ENCODE measurements around the gene TGM2. TPM values are rescaled to one million over a fixed set of nuclear protein-coding genes. Genes with fewer than 3 reads are reported as not detected.

The TGM2 gene
- polyA plus RNA-seq, 2 of the 4 experiments (the other 2 are of a cell fraction), result 173 to 441 TPM

DNA sequence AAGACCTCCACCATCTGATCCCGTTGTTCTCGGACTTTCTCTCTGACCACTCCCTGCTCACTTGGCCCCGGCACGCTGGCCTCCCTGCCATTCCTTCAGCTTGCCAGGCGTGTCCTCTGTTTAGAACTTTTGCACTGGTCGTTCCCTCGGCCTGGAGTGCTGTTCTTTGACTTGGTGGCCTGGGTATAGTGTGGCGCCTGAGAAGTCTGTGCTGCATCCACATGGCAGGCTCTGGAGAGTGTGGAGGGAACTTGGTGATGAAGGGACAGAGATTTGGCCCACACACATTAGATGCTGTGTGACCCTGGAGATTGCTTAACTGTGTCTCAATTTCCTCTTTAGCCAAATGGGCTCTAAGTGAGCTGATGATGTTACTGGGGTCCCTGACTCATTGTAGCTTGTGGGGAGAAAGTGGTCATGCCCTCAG is 13.0 kb upstream of the TGM2 start:
- Histone ChIP-seq H3K27ac (peak overlapping the region; percentile 11 to 58; a peak in 3 of 6 replicates), H3K4me3 (no peak overlapping the region), H3K4me2 (no peak overlapping the region), H3K9me3 (peaks cover 6% of the 10 kb centered on the region; the same call in 2 of the 3 replicates), H3K4me1 (peaks cover 22% of the 10 kb centered on the region)
- DNase-seq (ENCODE audit: low read depth in 1 of 2, low spot score in 1 of 2), result no peak
- ChIA-PET POLR2A (no interaction called here), CTCF (interaction anchor here (1.0 to 32.6 kb wide), 4 partner anchors 12 to 120 kb away, joined by 3 to 818 read pairs (median 4); no protein-coding TSS in a partner anchor)
- no peak for ATAC-seq
- TF ChIP-seq GATA3 (IDR thresholded peaks at IDR 0.05; ENCODE audit: borderline replicate concordance) (no peak), KDM5A (IDR thresholded peaks at IDR 0.05) (no peak), CHD4 (IDR thresholded peaks at IDR 0.05; ENCODE audit: borderline replicate concordance) (no peak), TFCP2L1 (CRISPR knock-in tag; IDR thresholded peaks at IDR 0.05) (no peak), MAFK (IDR thresholded peaks at IDR 0.05; ENCODE audit: partially characterized antibody) (no peak)
- no peak for FAIRE-seq
- WGBS (ENCODE audit: missing lambda C conversion rate), result 90% methylated on average over 8 of the region's 8 CpGs

DNA sequence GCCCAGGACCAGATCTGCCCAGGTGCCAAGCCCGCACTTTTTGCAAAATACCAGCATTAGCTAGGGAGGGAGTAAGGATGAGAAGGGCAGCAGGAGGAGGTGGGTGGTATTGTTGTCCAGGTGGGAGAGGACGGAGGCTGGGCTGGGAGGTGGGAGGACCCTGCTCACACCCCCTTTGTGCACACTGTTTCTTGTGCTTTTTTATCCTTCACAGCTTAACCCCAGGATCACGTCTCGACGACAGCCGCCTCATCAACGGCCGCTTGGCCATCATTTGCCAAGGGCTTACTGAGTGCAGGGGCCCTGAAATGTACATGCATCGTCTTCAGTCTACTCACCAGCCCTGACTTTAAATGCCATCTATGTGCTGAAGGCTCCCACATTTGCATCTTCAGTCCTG is 12.1 kb upstream of the TGM2 start:
- Histone ChIP-seq H3K4me1 (peaks cover 31% of the 10 kb centered on the region), H3K4me2 (no peak overlapping the region), H3K27ac (peak overlapping the region; percentile 11 to 58; a peak in 2 of 6 replicates), H3K9me3 (no peaks in the 10 kb centered on the region; the same call in 2 of the 3 replicates), H3K4me3 (no peak overlapping the region)
- 94% methylated on average over 9 of the region's 9 CpGs for whole genome bisulfite sequencing (ENCODE audit: missing lambda C conversion rate)
- ChIA-PET CTCF (interaction anchor here (0.9 to 32.6 kb wide), 3 partner anchors 39 to 119 kb away, joined by 3 to 818 read pairs (median 12); no protein-coding TSS in a partner anchor), POLR2A (no interaction called here)
- no peak for FAIRE-seq
- DNase-seq (ENCODE audit: low read depth in 1 of 2, low spot score in 1 of 2), result no peak
- TF ChIP-seq, protein P1, sequence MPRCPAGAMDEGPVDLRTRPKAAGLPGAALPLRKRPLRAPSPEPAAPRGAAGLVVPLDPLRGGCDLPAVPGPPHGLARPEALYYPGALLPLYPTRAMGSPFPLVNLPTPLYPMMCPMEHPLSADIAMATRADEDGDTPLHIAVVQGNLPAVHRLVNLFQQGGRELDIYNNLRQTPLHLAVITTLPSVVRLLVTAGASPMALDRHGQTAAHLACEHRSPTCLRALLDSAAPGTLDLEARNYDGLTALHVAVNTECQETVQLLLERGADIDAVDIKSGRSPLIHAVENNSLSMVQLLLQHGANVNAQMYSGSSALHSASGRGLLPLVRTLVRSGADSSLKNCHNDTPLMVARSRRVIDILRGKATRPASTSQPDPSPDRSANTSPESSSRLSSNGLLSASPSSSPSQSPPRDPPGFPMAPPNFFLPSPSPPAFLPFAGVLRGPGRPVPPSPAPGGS (IDR thresholded peaks at IDR 0.05), result no peak
- no peak for TF ChIP-seq CHD2 (IDR thresholded peaks at IDR 0.05; ENCODE audit: low read length, partially characterized antibody)
- no peak for TF ChIP-seq NR3C1 (IDR thresholded peaks at IDR 0.05)
- no peak for ATAC-seq

DNA sequence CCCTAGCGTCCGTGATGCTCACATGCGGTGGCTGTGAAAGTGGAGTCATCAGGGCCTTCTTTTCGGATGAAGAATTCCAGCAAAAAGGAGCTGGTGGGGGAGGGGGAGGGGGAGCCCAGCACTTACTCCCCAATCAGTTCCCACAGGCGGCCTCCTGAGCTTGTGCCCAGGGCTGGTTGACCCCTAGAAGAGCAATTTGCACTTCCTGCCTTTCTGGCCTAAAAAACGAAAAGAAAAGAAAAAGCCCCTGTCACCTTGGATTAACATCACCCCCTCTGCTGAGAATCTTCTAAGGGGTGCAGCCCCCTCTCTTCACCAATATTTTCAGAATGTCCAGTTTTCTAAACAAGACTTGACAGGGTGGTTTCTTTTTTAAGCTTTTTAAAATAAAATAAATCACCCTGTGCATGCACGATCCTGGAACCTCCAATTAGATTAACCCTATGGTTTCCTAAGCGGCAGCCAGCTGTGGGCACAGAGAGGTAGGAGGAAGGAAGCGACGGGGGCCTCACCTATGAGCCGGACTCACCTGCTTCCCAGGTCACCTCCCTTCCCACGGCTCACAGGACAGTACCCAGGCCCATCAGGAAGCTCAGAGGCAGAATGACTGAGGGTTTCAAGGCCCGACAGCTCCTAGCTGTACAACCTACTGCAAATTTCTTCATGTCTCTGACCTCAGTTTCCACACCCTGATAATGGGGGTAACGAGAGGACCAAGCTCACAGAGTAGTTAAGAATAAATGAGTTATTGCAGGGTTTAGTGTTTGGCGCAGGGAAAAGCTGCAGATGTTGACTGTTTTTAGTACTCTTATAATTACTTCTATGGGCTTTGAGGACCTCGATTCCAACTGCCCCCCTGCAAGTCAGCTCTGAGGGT is 10.5 kb upstream of the TGM2 start:
- no peak overlapping the region for H3K4me2 ChIP-seq
- H3K4me1 ChIP-seq, result peaks cover 38% of the 10 kb centered on the region
- H3K9me3 ChIP-seq, result no peaks in the 10 kb centered on the region
- FAIRE-seq, result no peak
- no peak overlapping the region for H3K4me3 ChIP-seq
- WGBS (ENCODE audit: missing lambda C conversion rate), result 86% methylated on average over 16 of the region's 16 CpGs
- TF ChIP-seq JUN (IDR thresholded peaks at IDR 0.05), result no peak
- no peak for TF ChIP-seq SMC3 (IDR thresholded peaks at IDR 0.05)
- TF ChIP-seq, protein P2, sequence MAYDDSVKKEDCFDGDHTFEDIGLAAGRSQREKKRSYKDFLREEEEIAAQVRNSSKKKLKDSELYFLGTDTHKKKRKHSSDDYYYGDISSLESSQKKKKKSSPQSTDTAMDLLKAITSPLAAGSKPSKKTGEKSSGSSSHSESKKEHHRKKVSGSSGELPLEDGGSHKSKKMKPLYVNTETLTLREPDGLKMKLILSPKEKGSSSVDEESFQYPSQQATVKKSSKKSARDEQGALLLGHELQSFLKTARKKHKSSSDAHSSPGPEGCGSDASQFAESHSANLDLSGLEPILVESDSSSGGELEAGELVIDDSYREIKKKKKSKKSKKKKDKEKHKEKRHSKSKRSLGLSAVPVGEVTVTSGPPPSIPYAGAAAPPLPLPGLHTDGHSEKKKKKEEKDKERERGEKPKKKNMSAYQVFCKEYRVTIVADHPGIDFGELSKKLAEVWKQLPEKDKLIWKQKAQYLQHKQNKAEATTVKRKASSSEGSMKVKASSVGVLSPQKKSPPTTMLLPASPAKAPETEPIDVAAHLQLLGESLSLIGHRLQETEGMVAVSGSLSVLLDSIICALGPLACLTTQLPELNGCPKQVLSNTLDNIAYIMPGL (CRISPR knock-in tag; IDR thresholded peaks at IDR 0.05; ENCODE audit: borderline replicate concordance), result no peak
- no peak for TF ChIP-seq RFX5 (IDR thresholded peaks at IDR 0.05)
- TF ChIP-seq RARB (CRISPR knock-in tag; IDR thresholded peaks at IDR 0.05), result no peak
- no peak for TF ChIP-seq BHLHE40 (IDR thresholded peaks at IDR 0.05; ENCODE audit: low read depth, low read length)
- TF ChIP-seq NFE2L2 (conservative IDR thresholded peaks at IDR 0.05; ENCODE audit: low read length), result no peak
- TF ChIP-seq EP300 (IDR thresholded peaks at IDR 0.05), result no peak
- no peak for TF ChIP-seq NPAS2 (CRISPR knock-in tag; IDR thresholded peaks at IDR 0.05; ENCODE audit: borderline replicate concordance)
- no peak for TF ChIP-seq MAZ (IDR thresholded peaks at IDR 0.05; ENCODE audit: borderline replicate concordance, low read depth, low read length)
- no peak for TF ChIP-seq CEBPB (IDR thresholded peaks at IDR 0.05)
- TF ChIP-seq NR3C1 (IDR thresholded peaks at IDR 0.05), result no peak
- TF ChIP-seq, protein P3, sequence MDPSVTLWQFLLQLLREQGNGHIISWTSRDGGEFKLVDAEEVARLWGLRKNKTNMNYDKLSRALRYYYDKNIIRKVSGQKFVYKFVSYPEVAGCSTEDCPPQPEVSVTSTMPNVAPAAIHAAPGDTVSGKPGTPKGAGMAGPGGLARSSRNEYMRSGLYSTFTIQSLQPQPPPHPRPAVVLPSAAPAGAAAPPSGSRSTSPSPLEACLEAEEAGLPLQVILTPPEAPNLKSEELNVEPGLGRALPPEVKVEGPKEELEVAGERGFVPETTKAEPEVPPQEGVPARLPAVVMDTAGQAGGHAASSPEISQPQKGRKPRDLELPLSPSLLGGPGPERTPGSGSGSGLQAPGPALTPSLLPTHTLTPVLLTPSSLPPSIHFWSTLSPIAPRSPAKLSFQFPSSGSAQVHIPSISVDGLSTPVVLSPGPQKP (IDR thresholded peaks at IDR 0.05; ENCODE audit: low read depth, low read length), result no peak
- TF ChIP-seq, protein P4, sequence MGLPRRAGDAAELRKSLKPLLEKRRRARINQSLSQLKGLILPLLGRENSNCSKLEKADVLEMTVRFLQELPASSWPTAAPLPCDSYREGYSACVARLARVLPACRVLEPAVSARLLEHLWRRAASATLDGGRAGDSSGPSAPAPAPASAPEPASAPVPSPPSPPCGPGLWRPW (IDR thresholded peaks at IDR 0.05), result no peak
- TF ChIP-seq ZFP36 (IDR thresholded peaks at IDR 0.05; ENCODE audit: borderline replicate concordance, partially characterized antibody), result no peak
- no peak for TF ChIP-seq CBX2 (IDR thresholded peaks at IDR 0.05; ENCODE audit: borderline replicate concordance, low read depth)
- no peak for TF ChIP-seq SREBF2 (IDR thresholded peaks at IDR 0.05)
- TF ChIP-seq HOXB13 (CRISPR knock-in tag; IDR thresholded peaks at IDR 0.05; ENCODE audit: low read depth), result no peak
- peak overlapping the region in 1 of 2 experiments; percentile 91; a peak in 3 of 6 replicates for H3K27ac ChIP-seq
- no peak for ATAC-seq
- CTCF ChIA-PET, result interaction anchor here (0.7 to 32.6 kb wide), 8 partner anchors 12 to 118 kb away, joined by 3 to 818 read pairs (median 4); partner anchors contain the start of gene TGM2
- no peak for DNase-seq (ENCODE audit: low read depth in 1 of 2, low spot score in 1 of 2)
- POLR2A ChIA-PET, result no interaction called here
